Trophoblast cell (in vitro differentiated cells and primary cell): ENCODE results near the gene TSHZ2.
"Not testable (repeated sequence)": the region's sequence is repeated elsewhere in the genome, so short reads cannot be mapped to it uniquely, and the experiment has no call there.

Experiments
- DNase-seq, 2 donors: peaks; one replicate each; pipeline ENCODE4 v3.0.0-alpha.2; 2016
- H2AFZ ChIP-seq: 2 replicates; pipeline ENCODE4 v1.6.1; 2013; ENCODE audit warnings: low read length, moderate library complexity, mild to moderate bottlenecking; ENCODE audit not compliant: insufficient read depth, poor library complexity
- H2AK5ac ChIP-seq: 2 replicates; pipeline ENCODE4 v1.6.1; 2013; ENCODE audit warnings: mild to moderate bottlenecking, low read length
- H2BK120ac ChIP-seq: 2 replicates; pipeline ENCODE4 v1.6.1; 2013; ENCODE audit warnings: low read length, mild to moderate bottlenecking, moderate library complexity; ENCODE audit not compliant: insufficient read depth, poor library complexity
- H2BK12ac ChIP-seq: 2 replicates; pipeline ENCODE4 v1.6.1; 2013; ENCODE audit warnings: mild to moderate bottlenecking, low read length, moderate library complexity
- H2BK5ac ChIP-seq: 2 replicates; pipeline ENCODE4 v1.6.1; 2013; ENCODE audit warnings: low read length, low read depth, moderate library complexity, mild to moderate bottlenecking; ENCODE audit not compliant: poor library complexity
- H3K14ac ChIP-seq: 2 replicates; pipeline ENCODE4 v1.6.1; 2013; ENCODE audit warnings: mild to moderate bottlenecking, low read length
- H3K18ac ChIP-seq: 2 replicates; pipeline ENCODE4 v1.6.1; 2013; ENCODE audit warnings: mild to moderate bottlenecking, low read length
- H3K23ac ChIP-seq: 2 replicates; pipeline ENCODE4 v1.6.1; 2013; ENCODE audit warnings: low read length
- H3K27ac ChIP-seq: 2 replicates; pipeline ENCODE4 v1.5.1; 2013; ENCODE audit warnings: low read depth, mild to moderate bottlenecking, inconsistent platforms, low read length, moderate library complexity
- H3K27me3 ChIP-seq: 2 replicates; pipeline ENCODE4 v1.6.1; 2013; ENCODE audit warnings: inconsistent platforms, mild to moderate bottlenecking, low read length, moderate library complexity; ENCODE audit not compliant: insufficient read depth
- H3K36me3 ChIP-seq, 2 experiments: 1 replicate in 1 of 2; 2 replicates in 1 of 2; pipeline ENCODE4 v1.6.1; 2013; ENCODE audit warnings: low read length in 2 of 2, mild to moderate bottlenecking in 2 of 2, moderate library complexity in 1 of 2; ENCODE audit not compliant: insufficient read depth in 2 of 2, control insufficient read depth in 1 of 2
- H3K4ac ChIP-seq: 2 replicates; pipeline ENCODE4 v1.6.1; 2013; ENCODE audit warnings: low read depth, mild to moderate bottlenecking, low read length, moderate library complexity
- H3K4me1 ChIP-seq, 2 experiments: 1 replicate in 1 of 2; 2 replicates in 1 of 2; pipeline ENCODE4 v1.6.1; 2013; ENCODE audit warnings: low read length in 2 of 2, mild to moderate bottlenecking in 2 of 2, moderate library complexity in 1 of 2; ENCODE audit not compliant: insufficient read depth in 2 of 2, control insufficient read depth in 1 of 2
- H3K4me2 ChIP-seq: 2 replicates; pipeline ENCODE4 v1.6.1; 2013; ENCODE audit warnings: inconsistent platforms, mild to moderate bottlenecking, low read length, moderate library complexity
- H3K4me3 ChIP-seq: 2 replicates; pipeline ENCODE4 v1.5.1; 2013; ENCODE audit warnings: mild to moderate bottlenecking, low read depth, low read length, inconsistent platforms
- H3K79me1 ChIP-seq: one replicate; pipeline ENCODE4 v1.6.1; 2013; ENCODE audit warnings: low read length
- H3K79me2 ChIP-seq: 2 replicates; pipeline ENCODE4 v1.6.1; 2013; ENCODE audit warnings: low read length, mild to moderate bottlenecking; ENCODE audit not compliant: control insufficient read depth, insufficient read depth, poor library complexity
- H3K9ac ChIP-seq: 2 replicates; pipeline ENCODE4 v1.6.1; 2013; ENCODE audit warnings: mild to moderate bottlenecking, low read length
- H3K9me3 ChIP-seq: 2 replicates; pipeline ENCODE4 v1.6.1; 2013; ENCODE audit warnings: low read depth, mild to moderate bottlenecking, control low read depth, inconsistent platforms, low read length; ENCODE audit not compliant: insufficient read depth
- H4K12ac ChIP-seq: 2 replicates; pipeline ENCODE4 v1.6.1; 2013; ENCODE audit warnings: low read depth, mild to moderate bottlenecking, low read length, moderate library complexity
- H4K8ac ChIP-seq: 2 replicates; pipeline ENCODE4 v1.6.1; 2013; ENCODE audit warnings: low read depth, mild to moderate bottlenecking, low read length, moderate library complexity
- H4K91ac ChIP-seq: one replicate; pipeline ENCODE4 v1.6.1; 2013; ENCODE audit warnings: low read depth, mild to moderate bottlenecking, low read length, moderate library complexity
- WGBS: extraction: QIAGEN DNeasy Blood & Tissue Kit; methylation state at CpG from one replicate; pipeline ENCODE4 v1.1.7; 2013; ENCODE audit warnings: missing lambda C conversion rate; ENCODE audit not compliant: insufficient read length, insufficient coverage; ENCODE audit errors: extremely low coverage; 5-methylcytosine and 5-hydroxymethylcytosine counted together

Gene TSHZ2

GRCh38 chr20:53413186-53413631 is 441.1 kb downstream of the TSHZ2 start:
- H3K4me2 ChIP-seq, result peak overlapping the region; percentile 25
- no peak overlapping the region for H2BK12ac ChIP-seq
- no peaks in the 10 kb centered on the region for H3K4me1 ChIP-seq
- DNase-seq, result peak; percentile 63 to 80
- H2AFZ ChIP-seq, result no peak overlapping the region
- no peak overlapping the region for H3K4ac ChIP-seq
- no peak overlapping the region for H2BK120ac ChIP-seq
- H3K27me3 ChIP-seq, result no peaks in the 10 kb centered on the region
- no peak overlapping the region for H3K23ac ChIP-seq
- no CpG with 5 or more reads among the region's 15 CpGs for WGBS
- no peak overlapping the region for H3K4me3 ChIP-seq
- no peak overlapping the region for H4K91ac ChIP-seq
- H3K9ac ChIP-seq, result no peak overlapping the region
- H4K12ac ChIP-seq, result no peak overlapping the region
- no peaks in the 10 kb centered on the region for H3K79me2 ChIP-seq
- no peak overlapping the region for H3K18ac ChIP-seq
- H3K27ac ChIP-seq, result no peak overlapping the region
- no peak overlapping the region for H2BK5ac ChIP-seq
- H3K9me3 ChIP-seq, result no peaks in the 10 kb centered on the region
- H4K8ac ChIP-seq, result no peak overlapping the region
- no peak overlapping the region for H2AK5ac ChIP-seq
- no peak overlapping the region for H3K14ac ChIP-seq
- H3K79me1 ChIP-seq, result no peaks in the 10 kb centered on the region
- H3K36me3 ChIP-seq, result no peaks in the 10 kb centered on the region

- H4K91ac ChIP-seq, H3K36me3 ChIP-seq, H3K4ac ChIP-seq, H3K18ac ChIP-seq, H3K4me1 ChIP-seq, H2BK120ac ChIP-seq, H3K4me3 ChIP-seq, H3K27me3 ChIP-seq, H2BK5ac ChIP-seq, H3K79me1 ChIP-seq, H3K9me3 ChIP-seq, H3K14ac ChIP-seq, H4K8ac ChIP-seq, H3K4me2 ChIP-seq, H3K23ac ChIP-seq, H4K12ac ChIP-seq, H3K79me2 ChIP-seq, H3K27ac ChIP-seq, H3K9ac ChIP-seq, H2AFZ ChIP-seq, H2AK5ac ChIP-seq, H2BK12ac ChIP-seq, DNase-seq: not testable (repeated sequence)
- no CpG with 5 or more reads among the region's 1 CpG for WGBS
Measured at GRCh38 chr20:53413845-53414244, 441.7 kb downstream of the TSHZ2 start.

- H4K8ac ChIP-seq, result no peak overlapping the region
- no peak overlapping the region for H2AK5ac ChIP-seq
- no peaks in the 10 kb centered on the region for H3K4me1 ChIP-seq
- no peak overlapping the region for H4K91ac ChIP-seq
- DNase-seq, result peak; percentile 11 to 81
- no peak overlapping the region for H2AFZ ChIP-seq
- no peak overlapping the region for H2BK5ac ChIP-seq
- no peak overlapping the region for H3K9ac ChIP-seq
- H3K4me2 ChIP-seq, result no peak overlapping the region
- no peaks in the 10 kb centered on the region for H3K9me3 ChIP-seq
- no peak overlapping the region for H3K14ac ChIP-seq
- H3K23ac ChIP-seq, result no peak overlapping the region
- no peak overlapping the region for H3K27ac ChIP-seq
- H3K18ac ChIP-seq, result no peak overlapping the region
- no peak overlapping the region for H2BK12ac ChIP-seq
- no peaks in the 10 kb centered on the region for H3K79me2 ChIP-seq
- no CpG with 5 or more reads among the region's 11 CpGs for WGBS
- no peaks in the 10 kb centered on the region for H3K36me3 ChIP-seq
- H4K12ac ChIP-seq, result no peak overlapping the region
- H2BK120ac ChIP-seq, result no peak overlapping the region
- no peaks in the 10 kb centered on the region for H3K79me1 ChIP-seq
- H3K27me3 ChIP-seq, result no peaks in the 10 kb centered on the region
- no peak overlapping the region for H3K4ac ChIP-seq
- H3K4me3 ChIP-seq, result no peak overlapping the region
Measured at GRCh38 chr20:53419693-53420460, 447.7 kb downstream of the TSHZ2 start.

- H3K18ac ChIP-seq, result no peak overlapping the region
- no peaks in the 10 kb centered on the region for H3K27me3 ChIP-seq
- no CpG with 5 or more reads among the region's 7 CpGs for WGBS
- H3K79me1 ChIP-seq, result no peaks in the 10 kb centered on the region
- H3K23ac ChIP-seq, result no peak overlapping the region
- H2BK120ac ChIP-seq, result no peak overlapping the region
- H4K12ac ChIP-seq, result no peak overlapping the region
- H4K8ac ChIP-seq, result no peak overlapping the region
- no peak overlapping the region for H2AFZ ChIP-seq
- no peaks in the 10 kb centered on the region for H3K36me3 ChIP-seq
- no peak overlapping the region for H2BK12ac ChIP-seq
- no peak for DNase-seq
- no peak overlapping the region for H3K4me3 ChIP-seq
- H3K79me2 ChIP-seq, result no peaks in the 10 kb centered on the region
- no peak overlapping the region for H3K14ac ChIP-seq
- H3K9ac ChIP-seq, result no peak overlapping the region
- H4K91ac ChIP-seq, result no peak overlapping the region
- no peak overlapping the region for H3K4ac ChIP-seq
- no peaks in the 10 kb centered on the region for H3K9me3 ChIP-seq
- no peaks in the 10 kb centered on the region for H3K4me1 ChIP-seq
- no peak overlapping the region for H3K4me2 ChIP-seq
- H2BK5ac ChIP-seq, result no peak overlapping the region
- H3K27ac ChIP-seq, result no peak overlapping the region
- H2AK5ac ChIP-seq, result no peak overlapping the region
Measured at GRCh38 chr20:53421343-53421742, 449.2 kb downstream of the TSHZ2 start.
